ENCODE results near the gene FAM229B. TPM values are rescaled to one million over a fixed set of nuclear protein-coding genes. Genes with fewer than 3 reads are reported as not detected.

Gene FAM229B
- total RNA-seq, 1 donor = 11.6 TPM

- Histone ChIP-seq H3K36me3 (ENCODE audit: insufficient read depth, low read length) (peaks cover 97% of the 10 kb centered on the region), H3K9me3 (ENCODE audit: low read depth, low read length) (no peaks in the 10 kb centered on the region), H3K79me2 (ENCODE audit: insufficient read depth, low read length) (no peaks in the 10 kb centered on the region), H4K20me1 (ENCODE audit: insufficient read depth, low read length) (no peaks in the 10 kb centered on the region), H3K4me1 (ENCODE audit: insufficient read depth, low read length) (no peaks in the 10 kb centered on the region), H3K27me3 (ENCODE audit: insufficient read depth, low read length) (no peaks in the 10 kb centered on the region), H3K27ac (ENCODE audit: low read depth, low read length) (no peak overlapping the region), H3K4me3 (ENCODE audit: insufficient read depth, low read length) (no peak overlapping the region), H2AFZ (ENCODE audit: low read length) (no peak overlapping the region), H3K4me2 (ENCODE audit: insufficient read depth, low read length) (no peak overlapping the region)
- no peak for DNase-seq (ENCODE audit: insufficient read length, low spot score, missing footprints)
- no peak for TF ChIP-seq CTCF (IDR thresholded peaks at IDR 0.05; ENCODE audit: extremely low read depth, low read depth, low read length)
These were observed 36.6 kb downstream of the FAM229B start for GRCh38 chr6:112123982-112124381.

GRCh38 chr6:112128208-112128607 is 40.8 kb downstream of the FAM229B start:
- no peak for TF ChIP-seq CTCF (IDR thresholded peaks at IDR 0.05; ENCODE audit: extremely low read depth, low read depth, low read length)
- DNase-seq (ENCODE audit: insufficient read length, low spot score, missing footprints) = no peak
- no peak overlapping the region for H2AFZ ChIP-seq (ENCODE audit: low read length)
- no peaks in the 10 kb centered on the region for H3K9me3 ChIP-seq (ENCODE audit: low read depth, low read length)
- H3K4me1 ChIP-seq (ENCODE audit: insufficient read depth, low read length) = no peaks in the 10 kb centered on the region
- H3K27me3 ChIP-seq (ENCODE audit: insufficient read depth, low read length) = no peaks in the 10 kb centered on the region
- no peaks in the 10 kb centered on the region for H3K79me2 ChIP-seq (ENCODE audit: insufficient read depth, low read length)
- no peak overlapping the region for H3K4me2 ChIP-seq (ENCODE audit: insufficient read depth, low read length)
- H3K36me3 ChIP-seq (ENCODE audit: insufficient read depth, low read length) = peaks cover 97% of the 10 kb centered on the region
- no peak overlapping the region for H3K4me3 ChIP-seq (ENCODE audit: insufficient read depth, low read length)
- H3K27ac ChIP-seq (ENCODE audit: low read depth, low read length) = no peak overlapping the region
- no peaks in the 10 kb centered on the region for H4K20me1 ChIP-seq (ENCODE audit: insufficient read depth, low read length)

- no peak overlapping the region for H2AFZ ChIP-seq (ENCODE audit: low read length)
- H3K27me3 ChIP-seq (ENCODE audit: insufficient read depth, low read length) = no peaks in the 10 kb centered on the region
- H3K36me3 ChIP-seq (ENCODE audit: insufficient read depth, low read length) = peaks cover 98% of the 10 kb centered on the region
- no peak overlapping the region for H3K27ac ChIP-seq (ENCODE audit: low read depth, low read length)
- H3K4me3 ChIP-seq (ENCODE audit: insufficient read depth, low read length) = no peak overlapping the region
- no peaks in the 10 kb centered on the region for H3K4me1 ChIP-seq (ENCODE audit: insufficient read depth, low read length)
- no peaks in the 10 kb centered on the region for H3K9me3 ChIP-seq (ENCODE audit: low read depth, low read length)
- H3K4me2 ChIP-seq (ENCODE audit: insufficient read depth, low read length) = no peak overlapping the region
- no peaks in the 10 kb centered on the region for H3K79me2 ChIP-seq (ENCODE audit: insufficient read depth, low read length)
- no peaks in the 10 kb centered on the region for H4K20me1 ChIP-seq (ENCODE audit: insufficient read depth, low read length)
- DNase-seq (ENCODE audit: insufficient read length, low spot score, missing footprints) = no peak
- TF ChIP-seq CTCF (IDR thresholded peaks at IDR 0.05; ENCODE audit: extremely low read depth, low read depth, low read length) = no peak
These were observed 43.5 kb downstream of the FAM229B start for GRCh38 chr6:112130878-112131277.

- no peaks in the 10 kb centered on the region for H3K9me3 ChIP-seq (ENCODE audit: low read depth, low read length)
These were observed 51.7 kb downstream of the FAM229B start for GRCh38 chr6:112139052-112139451.

More at GRCh38 chr6:112139052-112139451, 51.7 kb downstream of the FAM229B start:
- no peak for TF ChIP-seq CTCF (IDR thresholded peaks at IDR 0.05; ENCODE audit: extremely low read depth, low read depth, low read length)
- Histone ChIP-seq H3K27ac (ENCODE audit: low read depth, low read length) (no peak overlapping the region), H3K4me3 (ENCODE audit: insufficient read depth, low read length) (no peak overlapping the region), H3K36me3 (ENCODE audit: insufficient read depth, low read length) (peaks cover 97% of the 10 kb centered on the region), H3K4me1 (ENCODE audit: insufficient read depth, low read length) (no peaks in the 10 kb centered on the region), H3K79me2 (ENCODE audit: insufficient read depth, low read length) (no peaks in the 10 kb centered on the region), H4K20me1 (ENCODE audit: insufficient read depth, low read length) (no peaks in the 10 kb centered on the region), H3K4me2 (ENCODE audit: insufficient read depth, low read length) (no peak overlapping the region), H2AFZ (ENCODE audit: low read length) (no peak overlapping the region), H3K27me3 (ENCODE audit: insufficient read depth, low read length) (no peaks in the 10 kb centered on the region)
- no peak for DNase-seq (ENCODE audit: insufficient read length, low spot score, missing footprints)
